ENCODE results near the gene THRB. TPM values are rescaled to one million over a fixed set of nuclear protein-coding genes. Genes with fewer than 3 reads are reported as not detected.

Gene THRB
- polyA plus RNA-seq, 1 of the 3 experiments (the other 2 are of a cell fraction) = 0.02 TPM

- Histone ChIP-seq H2AFZ (ENCODE audit: low read depth) (no peak overlapping the region), H4K20me1 (ENCODE audit: insufficient read depth) (no peaks in the 10 kb centered on the region), H3K9me2 (no peaks in the 10 kb centered on the region), H3K9me3 (no peaks in the 10 kb centered on the region), H3K79me2 (ENCODE audit: insufficient read depth) (no peaks in the 10 kb centered on the region), H3K27me3 (ENCODE audit: insufficient read depth) (no peaks in the 10 kb centered on the region), H3K4me1 (ENCODE audit: control insufficient read depth in 1 of 2, insufficient read depth in 2 of 2, low read depth in 1 of 2, low read length in 1 of 2) (peaks cover 0 to 9% of the 10 kb centered on the region in 2 experiments; a peak in 2 of 4 replicates), H3K9ac (no peak overlapping the region), H3F3A (replicated peaks; ENCODE audit: insufficient read depth) (peaks cover 4% of the 10 kb centered on the region), H3K36me3 (replicated peaks in 1 of 2; ENCODE audit: control insufficient read depth in 1 of 2, insufficient read depth in 2 of 2, low read length in 1 of 2) (no peaks in the 10 kb centered on the region), H3K4me3 (ENCODE audit: low read depth in 2 of 2, low read length in 1 of 2) (no peak overlapping the region), H3K4me2 (peak overlapping the region; percentile 30; the same call in 1 of the 2 replicates), H3K27ac (ENCODE audit: low read depth in 2 of 2, low read length in 1 of 2) (peak overlapping the region; percentile 15 to 53; a peak in 1 of 4 replicates)
- POLR2A ChIA-PET = no interaction called here
- TF ChIP-seq FOSL2 (IDR thresholded peaks at IDR 0.05; ENCODE audit: borderline replicate concordance, low read depth) (peak; percentile 91), RFX5 (IDR thresholded peaks at IDR 0.05; ENCODE audit: low read length) (no peak), POLR2AphosphoS5 (IDR thresholded peaks at IDR 0.05; ENCODE audit: low read depth, low read length) (peak; percentile 51; the same call in 1 of the 2 replicates), JUND (IDR thresholded peaks at IDR 0.05) (peak; percentile 89), TCF12 (IDR thresholded peaks at IDR 0.05) (peak; percentile 91), EP300 (IDR thresholded peaks at IDR 0.05; ENCODE audit: borderline replicate concordance in 1 of 2, low read depth in 1 of 2, low read length in 1 of 2) (peak in 1 of 2 experiments; percentile 69; a peak in 1 of 4 replicates), CTCF (IDR thresholded peaks at IDR 0.05) (peak; percentile 19; the same call in 1 of the 2 replicates), NFIC (IDR thresholded peaks at IDR 0.05; ENCODE audit: borderline replicate concordance) (peak; percentile 93), YY1 (IDR thresholded peaks at IDR 0.05; ENCODE audit: low read depth) (peak; percentile 52; the same call in 1 of the 2 replicates), MXI1 (IDR thresholded peaks at IDR 0.05; ENCODE audit: low read depth, low read length) (no peak)
- TF ChIP-seq, protein P1, sequence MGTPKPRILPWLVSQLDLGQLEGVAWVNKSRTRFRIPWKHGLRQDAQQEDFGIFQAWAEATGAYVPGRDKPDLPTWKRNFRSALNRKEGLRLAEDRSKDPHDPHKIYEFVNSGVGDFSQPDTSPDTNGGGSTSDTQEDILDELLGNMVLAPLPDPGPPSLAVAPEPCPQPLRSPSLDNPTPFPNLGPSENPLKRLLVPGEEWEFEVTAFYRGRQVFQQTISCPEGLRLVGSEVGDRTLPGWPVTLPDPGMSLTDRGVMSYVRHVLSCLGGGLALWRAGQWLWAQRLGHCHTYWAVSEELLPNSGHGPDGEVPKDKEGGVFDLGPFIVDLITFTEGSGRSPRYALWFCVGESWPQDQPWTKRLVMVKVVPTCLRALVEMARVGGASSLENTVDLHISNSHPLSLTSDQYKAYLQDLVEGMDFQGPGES (IDR thresholded peaks at IDR 0.05; ENCODE audit: low read depth, low read length) = no peak
- TF ChIP-seq, protein P2, sequence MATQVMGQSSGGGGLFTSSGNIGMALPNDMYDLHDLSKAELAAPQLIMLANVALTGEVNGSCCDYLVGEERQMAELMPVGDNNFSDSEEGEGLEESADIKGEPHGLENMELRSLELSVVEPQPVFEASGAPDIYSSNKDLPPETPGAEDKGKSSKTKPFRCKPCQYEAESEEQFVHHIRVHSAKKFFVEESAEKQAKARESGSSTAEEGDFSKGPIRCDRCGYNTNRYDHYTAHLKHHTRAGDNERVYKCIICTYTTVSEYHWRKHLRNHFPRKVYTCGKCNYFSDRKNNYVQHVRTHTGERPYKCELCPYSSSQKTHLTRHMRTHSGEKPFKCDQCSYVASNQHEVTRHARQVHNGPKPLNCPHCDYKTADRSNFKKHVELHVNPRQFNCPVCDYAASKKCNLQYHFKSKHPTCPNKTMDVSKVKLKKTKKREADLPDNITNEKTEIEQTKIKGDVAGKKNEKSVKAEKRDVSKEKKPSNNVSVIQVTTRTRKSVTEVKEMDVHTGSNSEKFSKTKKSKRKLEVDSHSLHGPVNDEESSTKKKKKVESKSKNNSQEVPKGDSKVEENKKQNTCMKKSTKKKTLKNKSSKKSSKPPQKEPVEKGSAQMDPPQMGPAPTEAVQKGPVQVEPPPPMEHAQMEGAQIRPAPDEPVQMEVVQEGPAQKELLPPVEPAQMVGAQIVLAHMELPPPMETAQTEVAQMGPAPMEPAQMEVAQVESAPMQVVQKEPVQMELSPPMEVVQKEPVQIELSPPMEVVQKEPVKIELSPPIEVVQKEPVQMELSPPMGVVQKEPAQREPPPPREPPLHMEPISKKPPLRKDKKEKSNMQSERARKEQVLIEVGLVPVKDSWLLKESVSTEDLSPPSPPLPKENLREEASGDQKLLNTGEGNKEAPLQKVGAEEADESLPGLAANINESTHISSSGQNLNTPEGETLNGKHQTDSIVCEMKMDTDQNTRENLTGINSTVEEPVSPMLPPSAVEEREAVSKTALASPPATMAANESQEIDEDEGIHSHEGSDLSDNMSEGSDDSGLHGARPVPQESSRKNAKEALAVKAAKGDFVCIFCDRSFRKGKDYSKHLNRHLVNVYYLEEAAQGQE (IDR thresholded peaks at IDR 0.05; ENCODE audit: low read depth, low read length) = peak; percentile 51; the same call in 1 of the 2 replicates
- TF ChIP-seq, protein P3, sequence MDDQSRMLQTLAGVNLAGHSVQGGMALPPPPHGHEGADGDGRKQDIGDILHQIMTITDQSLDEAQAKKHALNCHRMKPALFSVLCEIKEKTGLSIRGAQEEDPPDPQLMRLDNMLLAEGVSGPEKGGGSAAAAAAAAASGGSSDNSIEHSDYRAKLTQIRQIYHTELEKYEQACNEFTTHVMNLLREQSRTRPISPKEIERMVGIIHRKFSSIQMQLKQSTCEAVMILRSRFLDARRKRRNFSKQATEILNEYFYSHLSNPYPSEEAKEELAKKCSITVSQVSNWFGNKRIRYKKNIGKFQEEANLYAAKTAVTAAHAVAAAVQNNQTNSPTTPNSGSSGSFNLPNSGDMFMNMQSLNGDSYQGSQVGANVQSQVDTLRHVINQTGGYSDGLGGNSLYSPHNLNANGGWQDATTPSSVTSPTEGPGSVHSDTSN (IDR thresholded peaks at IDR 0.05) = peak; percentile 92
- TF ChIP-seq, protein P4, sequence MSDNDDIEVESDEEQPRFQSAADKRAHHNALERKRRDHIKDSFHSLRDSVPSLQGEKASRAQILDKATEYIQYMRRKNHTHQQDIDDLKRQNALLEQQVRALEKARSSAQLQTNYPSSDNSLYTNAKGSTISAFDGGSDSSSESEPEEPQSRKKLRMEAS (IDR thresholded peaks at IDR 0.05; ENCODE audit: low read depth) = peak; percentile 57; the same call in 1 of the 2 replicates
- CTCF ChIA-PET = interaction anchor here (0.7 to 1.2 kb wide), 4 partner anchors 12 to 111 kb away, joined by 3 read pairs; no protein-coding TSS in a partner anchor
- WGBS (ENCODE audit: low lambda C conversion rate) = 0% methylated on average over 2 of the region's 2 CpGs
- DNase-seq = peak; percentile 6
These were observed 129.5 kb downstream of the THRB start for GRCh38 chr3:24365168-24365567.
